HepG2 (cell line): ENCODE results near the gene MED15. TPM values are rescaled to one million over a fixed set of nuclear protein-coding genes. Genes with fewer than 3 reads are reported as not detected.

Source experiments
- AGO1 ChIP-seq: fragments of 200-400 bp; formaldehyde crosslinking; IDR thresholded peaks from 2 replicates; pipeline ENCODE4 v1.6.1; 2017; ENCODE audit warnings: mild to moderate bottlenecking, low read depth, low read length, moderate library complexity; ENCODE audit not compliant: poor library complexity, severe bottlenecking
- CENPX ChIP-seq: sonication (generic); formaldehyde crosslinking; IDR thresholded peaks from 2 replicates; pipeline ENCODE4 v1.9.0; 2021; ENCODE audit warnings: mild to moderate bottlenecking, missing genetic modification reagents, moderate library complexity
- FOXO4 ChIP-seq: sonication (generic); formaldehyde crosslinking; conservative IDR thresholded peaks from 2 replicates; pipeline ENCODE4 v1.8.1; 2023; ENCODE audit warnings: missing genetic modification reagents
- GABPA ChIP-seq, 2 experiments: IDR thresholded peaks; 2 replicates each; pipeline ENCODE4 v1.6.1; 2011 to 2016; ENCODE audit warnings: low read depth in 2 of 2, low read length in 1 of 2, missing biosample characterization in 1 of 2, missing genetic modification characterization in 1 of 2
- HNF1A ChIP-seq, 2 experiments: sonication (generic) in 1 of 2; formaldehyde crosslinking in 1 of 2; IDR thresholded peaks; 2 replicates each; pipeline versions ENCODE4 v1.4.0 to v1.6.1; 2016 to 2020; ENCODE audit warnings: borderline replicate concordance in 1 of 2, low read depth in 1 of 2, mild to moderate bottlenecking in 1 of 2, missing genetic modification reagents in 1 of 2
- MAZ ChIP-seq, 2 experiments: sonication (generic) in 1 of 2; formaldehyde crosslinking in 1 of 2; IDR thresholded peaks; 2 replicates each; pipeline versions ENCODE4 v1.5.0 to v1.6.1; 2012 to 2020; ENCODE audit warnings: low read depth in 2 of 2, mild to moderate bottlenecking in 2 of 2, borderline replicate concordance in 1 of 2, improper control_type of control experiment in 1 of 2, low read length in 1 of 2, missing genetic modification reagents in 1 of 2, moderate library complexity in 1 of 2
- NFE2L2 ChIP-seq: fragments of 150-350 bp; IDR thresholded peaks from 2 replicates; pipeline ENCODE4 v1.6.1; 2014; ENCODE audit warnings: low read length
- NFRKB ChIP-seq: fragments of 450-650 bp; IDR thresholded peaks from 2 replicates; pipeline ENCODE4 v1.6.1; 2017
- NR2F2 ChIP-seq: IDR thresholded peaks from 2 replicates; pipeline ENCODE4 v1.6.1; 2012; ENCODE audit warnings: low read depth, inconsistent platforms, borderline replicate concordance
- RFX5 ChIP-seq: IDR thresholded peaks from 2 replicates; pipeline ENCODE4 v1.6.1; 2011; ENCODE audit warnings: low read depth, low read length, improper control_type of control experiment
- SIX1 ChIP-seq: sonication (generic); formaldehyde crosslinking; IDR thresholded peaks from 2 replicates; pipeline ENCODE4 v1.4.0; 2020; ENCODE audit warnings: missing genetic modification reagents, borderline replicate concordance
- SMAD9 ChIP-seq: sonication (generic); formaldehyde crosslinking; IDR thresholded peaks from 2 replicates; pipeline ENCODE4 v1.5.1; 2020; ENCODE audit warnings: mild to moderate bottlenecking, missing genetic modification reagents
- ZFP36L1 ChIP-seq: sonication (generic); formaldehyde crosslinking; IDR thresholded peaks from 2 replicates; pipeline ENCODE4 v1.8.0; 2022; ENCODE audit warnings: mild to moderate bottlenecking, missing genetic modification reagents, moderate library complexity
- ZFP37 ChIP-seq: sonication (generic); formaldehyde crosslinking; IDR thresholded peaks from 2 replicates; pipeline ENCODE4 v1.4.0; 2020; ENCODE audit warnings: missing genetic modification reagents, borderline replicate concordance
- ZMYM4 ChIP-seq: sonication (generic); formaldehyde crosslinking; IDR thresholded peaks from 2 replicates; pipeline ENCODE4 v1.8.1; 2023; ENCODE audit warnings: mild to moderate bottlenecking, missing genetic modification reagents
- ZNF101 ChIP-seq: sonication (generic); formaldehyde crosslinking; IDR thresholded peaks from 2 replicates; pipeline ENCODE4 v1.4.0; 2020; ENCODE audit warnings: mild to moderate bottlenecking, low read depth, missing genetic modification reagents, borderline replicate concordance
- ZNF672 ChIP-seq: sonication (generic); formaldehyde crosslinking; IDR thresholded peaks from 2 replicates; pipeline ENCODE4 v1.8.1; 2022; ENCODE audit warnings: missing genetic modification reagents
- polyA plus RNA-seq, 8 experiments: library from polyadenylated mRNA; depleted of rRNA in 3 of 8; stranded (reverse) in 7 of 8; unstranded in 1 of 8; fragments of >200 nt; fragmentation: Illumina TruSeq in 4 of 8; extraction: Trizol in 4 of 8; gene quantifications; 2 replicates each; pipeline versions ENCODE4 v1.2.1 to v1.2.3, GENCODE V29; 2011 to 2016; ENCODE audit warnings: low read depth in 4 of 8, missing spikeins in 1 of 8, mixed read lengths in 1 of 8; ENCODE audit not compliant: insufficient read depth in 1 of 8
- total RNA-seq, 5 experiments: library from RNA; depleted of rRNA; stranded (reverse); fragments of >200 nt; fragmentation: Illumina TruSeq; extraction: Trizol; gene quantifications; 2 replicates each; pipeline ENCODE4 v1.2.3, GENCODE V29; 2016; ENCODE audit warnings: low read depth in 1 of 5
- TF ChIP-seq, protein P1 (sequence below): conservative IDR thresholded peaks from 2 replicates; pipeline ENCODE4 v1.6.1; 2018; ENCODE audit warnings: missing genetic modification reagents
- TF ChIP-seq, protein P2 (sequence below): sonication (generic); formaldehyde crosslinking; conservative IDR thresholded peaks from 2 replicates; pipeline ENCODE4 v1.8.0; 2022; ENCODE audit warnings: mild to moderate bottlenecking, moderate library complexity, missing genetic modification reagents

The MED15 gene
- total and polyA plus RNA-seq, 2 of the 13 experiments (the other 11 are each of a cell fraction or from before 2014, with no cell fraction given): 14.3 to 27.0 TPM

- TF ChIP-seq ZMYM4 (no peak), CENPX (CRISPR knock-in tag) (no peak), SMAD9 (CRISPR knock-in tag) (no peak), ZFP37 (CRISPR knock-in tag) (no peak), FOXO4 (no peak), HNF1A (IDR thresholded peaks at IDR 0.05; ENCODE audit: low read depth) (no peak), HNF1A (CRISPR knock-in tag; IDR thresholded peaks at IDR 0.05; ENCODE audit: borderline replicate concordance) (no peak), NFRKB (no peak), NR2F2 (no peak), ZNF101 (CRISPR knock-in tag) (peak; percentile 28; the same call in 1 of the 2 replicates), GABPA (IDR thresholded peaks at IDR 0.05; ENCODE audit: low read depth, low read length) (no peak), GABPA (CRISPR knock-in tag; IDR thresholded peaks at IDR 0.05; ENCODE audit: low read depth) (no peak), SIX1 (no peak), MAZ (IDR thresholded peaks at IDR 0.05; ENCODE audit: borderline replicate concordance, low read depth, low read length) (peak; percentile 73), MAZ (CRISPR knock-in tag; IDR thresholded peaks at IDR 0.05; ENCODE audit: low read depth) (peak; percentile 29; the same call in 1 of the 2 replicates), RFX5 (no peak), ZNF672 (CRISPR knock-in tag) (no peak), NFE2L2 (no peak), ZFP36L1 (CRISPR knock-in tag) (no peak), AGO1 (no peak)
- TF ChIP-seq, protein P1, sequence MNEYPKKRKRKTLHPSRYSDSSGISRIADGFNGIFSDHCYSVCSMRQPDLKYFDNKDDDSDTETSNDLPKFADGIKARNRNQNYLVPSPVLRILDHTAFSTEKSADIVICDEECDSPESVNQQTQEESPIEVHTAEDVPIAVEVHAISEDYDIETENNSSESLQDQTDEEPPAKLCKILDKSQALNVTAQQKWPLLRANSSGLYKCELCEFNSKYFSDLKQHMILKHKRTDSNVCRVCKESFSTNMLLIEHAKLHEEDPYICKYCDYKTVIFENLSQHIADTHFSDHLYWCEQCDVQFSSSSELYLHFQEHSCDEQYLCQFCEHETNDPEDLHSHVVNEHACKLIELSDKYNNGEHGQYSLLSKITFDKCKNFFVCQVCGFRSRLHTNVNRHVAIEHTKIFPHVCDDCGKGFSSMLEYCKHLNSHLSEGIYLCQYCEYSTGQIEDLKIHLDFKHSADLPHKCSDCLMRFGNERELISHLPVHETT (CRISPR knock-in tag): 0 out of 2 replicates have a peak, but pooled peaks have one; percentile 15
- TF ChIP-seq, protein P2, sequence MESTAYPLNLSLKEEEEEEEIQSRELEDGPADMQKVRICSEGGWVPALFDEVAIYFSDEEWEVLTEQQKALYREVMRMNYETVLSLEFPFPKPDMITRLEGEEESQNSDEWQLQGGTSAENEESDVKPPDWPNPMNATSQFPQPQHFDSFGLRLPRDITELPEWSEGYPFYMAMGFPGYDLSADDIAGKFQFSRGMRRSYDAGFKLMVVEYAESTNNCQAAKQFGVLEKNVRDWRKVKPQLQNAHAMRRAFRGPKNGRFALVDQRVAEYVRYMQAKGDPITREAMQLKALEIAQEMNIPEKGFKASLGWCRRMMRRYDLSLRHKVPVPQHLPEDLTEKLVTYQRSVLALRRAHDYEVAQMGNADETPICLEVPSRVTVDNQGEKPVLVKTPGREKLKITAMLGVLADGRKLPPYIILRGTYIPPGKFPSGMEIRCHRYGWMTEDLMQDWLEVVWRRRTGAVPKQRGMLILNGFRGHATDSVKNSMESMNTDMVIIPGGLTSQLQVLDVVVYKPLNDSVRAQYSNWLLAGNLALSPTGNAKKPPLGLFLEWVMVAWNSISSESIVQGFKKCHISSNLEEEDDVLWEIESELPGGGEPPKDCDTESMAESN: 0 out of 2 replicates have a peak, but pooled peaks have one; percentile 3
These were observed 11.3 kb upstream of the MED15 start (continued) for GRCh38 chr22:20495861-20496681.
